Stimulated activated CD4-positive, alpha-beta T cell treated with anti-CD3 and anti-CD28 coated beads, Interleukin-4, amount 100 ng/mL, for 48 hours (primary cell): ENCODE data around the gene RWDD3.
A peak's percentile ranks its signal among the peaks of the same experiment; 100 is the strongest.

ENCODE experiments used
- DNase-seq, 2 donors: peaks; one replicate each; pipeline ENCODE4 v3.0.0-alpha.2; 2020; ENCODE audit warnings: low read depth in 2 of 2

Gene RWDD3

GRCh38 chr1:95233737-95234500, at the start of gene RWDD3:
Gene RWDD3 (plus strand): TSS chr1:95234210. CDS start chr1:95234231, 21 bp downstream.
- DNase-seq = peak; percentile 89 to 92

- no peak for DNase-seq
Measured at GRCh38 chr1:95186149-95186548, 47.9 kb upstream of the RWDD3 start.

- no peak for DNase-seq
Measured at GRCh38 chr1:95193591-95193990, 40.4 kb upstream of the RWDD3 start.

GRCh38 chr1:95195046-95195445, 39.0 kb upstream of the RWDD3 start:
- DNase-seq = no peak

GRCh38 chr1:95196017-95196416, 38.0 kb upstream of the RWDD3 start:
- no peak for DNase-seq

GRCh38 chr1:95197616-95198252, 36.3 kb upstream of the RWDD3 start:
- no peak for DNase-seq

GRCh38 chr1:95201905-95202304, 32.1 kb upstream of the RWDD3 start:
- no peak for DNase-seq

- DNase-seq = no peak
Measured at GRCh38 chr1:95203908-95204437, 30.0 kb upstream of the RWDD3 start.

GRCh38 chr1:95206514-95206913, 27.5 kb upstream of the RWDD3 start:
- no peak for DNase-seq

GRCh38 chr1:95207223-95207935, 26.6 kb upstream of the RWDD3 start:
- DNase-seq = no peak

- DNase-seq = no peak
Measured at GRCh38 chr1:95208876-95209275, 25.1 kb upstream of the RWDD3 start.

GRCh38 chr1:95209291-95209690, 24.7 kb upstream of the RWDD3 start:
- no peak for DNase-seq

- no peak for DNase-seq
Measured at GRCh38 chr1:95216292-95216990, 17.6 kb upstream of the RWDD3 start.

- no peak for DNase-seq
Measured at GRCh38 chr1:95217371-95217770, 16.6 kb upstream of the RWDD3 start.

GRCh38 chr1:95219407-95219806, 14.6 kb upstream of the RWDD3 start:
- no peak for DNase-seq

GRCh38 chr1:95221306-95221705, 12.7 kb upstream of the RWDD3 start:
- DNase-seq = no peak

GRCh38 chr1:95222629-95223028, 11.4 kb upstream of the RWDD3 start:
- DNase-seq = no peak

- DNase-seq = no peak
Measured at GRCh38 chr1:95223110-95223509, 10.9 kb upstream of the RWDD3 start.

- no peak for DNase-seq
Measured at GRCh38 chr1:95226781-95227660, 7.0 kb upstream of the RWDD3 start.

GRCh38 chr1:95229037-95229436, 5.0 kb upstream of the RWDD3 start:
- DNase-seq = no peak

GRCh38 chr1:95229706-95230105, 4.3 kb upstream of the RWDD3 start:
- no peak for DNase-seq
